Kidney epithelial cell (primary cell): Measurements from ENCODE around the gene PDE4B. TPM values are rescaled to one million over a fixed set of nuclear protein-coding genes. Genes with fewer than 3 reads are reported as not detected.
"Not testable (repeated sequence)": the region's sequence is repeated elsewhere in the genome, so short reads cannot be mapped to it uniquely, and the experiment has no call there.

Experiments
- DNase-seq: peaks from one replicate; pipeline ENCODE4 v3.0.0-alpha.2; 2010; ENCODE audit warnings: low read depth
- H3K27me3 ChIP-seq: 2 replicates; pipeline ENCODE4 v1.6.0; 2011; ENCODE audit warnings: low read length; ENCODE audit not compliant: control insufficient read depth, insufficient read depth
- H3K36me3 ChIP-seq: 2 replicates; pipeline ENCODE4 v1.5.1; 2011; ENCODE audit warnings: low read length; ENCODE audit not compliant: control insufficient read depth, insufficient read depth
- H3K4me3 ChIP-seq: 2 replicates; pipeline ENCODE4 v1.5.1; 2011; ENCODE audit warnings: low read depth, mild to moderate bottlenecking, control low read depth, low read length
- total RNA-seq: library from RNA; depleted of rRNA; stranded (reverse); fragments of >200 nt; gene quantifications from 2 replicates; pipeline ENCODE4 v1.2.3, GENCODE V29; 2015
- TF ChIP-seq, protein P1 (sequence below): IDR thresholded peaks from 2 replicates; pipeline ENCODE4 v1.5.1; 2011; ENCODE audit warnings: mild to moderate bottlenecking, moderate library complexity, low read length, control low read depth, inconsistent platforms; ENCODE audit not compliant: insufficient read depth, poor library complexity, severe bottlenecking

The PDE4B gene
- total RNA-seq, 1 donor from 2014 or later = 0.33 TPM

DNA sequence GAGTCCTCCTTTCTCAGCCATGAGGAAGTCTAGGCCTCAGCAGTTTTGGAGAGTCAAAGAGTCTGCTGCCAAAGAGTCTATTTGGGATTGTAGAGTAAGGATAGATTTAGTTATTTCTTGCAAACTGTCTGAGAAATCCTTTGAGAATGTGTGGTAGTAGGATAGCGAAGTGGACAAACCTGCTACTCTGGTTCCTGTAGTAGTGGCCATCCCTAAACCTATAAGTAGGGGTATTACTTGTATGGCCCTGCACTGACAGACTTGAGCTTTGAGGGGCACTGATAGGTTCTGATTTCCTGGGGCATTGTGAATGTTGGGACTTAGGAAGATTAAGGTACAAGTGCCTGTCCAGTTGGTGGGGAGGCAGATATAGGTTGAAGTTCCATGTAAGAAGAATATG, 625.3 kb downstream of the PDE4B start:
- H3K36me3 ChIP-seq = no peaks in the 10 kb centered on the region
- DNase-seq = no peak
- H3K4me3 ChIP-seq = no peak overlapping the region
- H3K27me3 ChIP-seq = no peaks in the 10 kb centered on the region
- TF ChIP-seq, protein P1, sequence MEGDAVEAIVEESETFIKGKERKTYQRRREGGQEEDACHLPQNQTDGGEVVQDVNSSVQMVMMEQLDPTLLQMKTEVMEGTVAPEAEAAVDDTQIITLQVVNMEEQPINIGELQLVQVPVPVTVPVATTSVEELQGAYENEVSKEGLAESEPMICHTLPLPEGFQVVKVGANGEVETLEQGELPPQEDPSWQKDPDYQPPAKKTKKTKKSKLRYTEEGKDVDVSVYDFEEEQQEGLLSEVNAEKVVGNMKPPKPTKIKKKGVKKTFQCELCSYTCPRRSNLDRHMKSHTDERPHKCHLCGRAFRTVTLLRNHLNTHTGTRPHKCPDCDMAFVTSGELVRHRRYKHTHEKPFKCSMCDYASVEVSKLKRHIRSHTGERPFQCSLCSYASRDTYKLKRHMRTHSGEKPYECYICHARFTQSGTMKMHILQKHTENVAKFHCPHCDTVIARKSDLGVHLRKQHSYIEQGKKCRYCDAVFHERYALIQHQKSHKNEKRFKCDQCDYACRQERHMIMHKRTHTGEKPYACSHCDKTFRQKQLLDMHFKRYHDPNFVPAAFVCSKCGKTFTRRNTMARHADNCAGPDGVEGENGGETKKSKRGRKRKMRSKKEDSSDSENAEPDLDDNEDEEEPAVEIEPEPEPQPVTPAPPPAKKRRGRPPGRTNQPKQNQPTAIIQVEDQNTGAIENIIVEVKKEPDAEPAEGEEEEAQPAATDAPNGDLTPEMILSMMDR = no peak

DNA sequence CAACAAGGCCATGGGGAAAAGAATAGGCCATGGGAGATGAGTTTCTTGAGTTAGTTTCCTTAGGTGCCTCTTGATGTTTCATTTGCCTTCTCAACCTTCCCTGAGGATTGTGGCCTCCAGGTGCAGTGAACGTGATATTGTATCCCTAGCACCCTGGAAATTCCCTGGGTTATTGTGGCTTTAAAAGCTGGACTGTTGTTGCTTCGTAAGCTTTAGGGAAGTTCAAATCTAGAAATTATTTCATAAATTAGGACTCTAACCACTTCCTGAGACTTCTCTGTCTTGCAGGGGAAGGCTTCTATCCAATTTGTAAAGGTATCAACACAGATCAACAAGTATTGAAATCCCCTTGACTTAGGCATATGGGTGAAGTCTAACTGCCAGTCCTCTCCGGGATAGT, 627.5 kb downstream of the PDE4B start:
- H3K4me3 ChIP-seq, DNase-seq, H3K36me3 ChIP-seq, H3K27me3 ChIP-seq: not testable (repeated sequence)

DNA sequence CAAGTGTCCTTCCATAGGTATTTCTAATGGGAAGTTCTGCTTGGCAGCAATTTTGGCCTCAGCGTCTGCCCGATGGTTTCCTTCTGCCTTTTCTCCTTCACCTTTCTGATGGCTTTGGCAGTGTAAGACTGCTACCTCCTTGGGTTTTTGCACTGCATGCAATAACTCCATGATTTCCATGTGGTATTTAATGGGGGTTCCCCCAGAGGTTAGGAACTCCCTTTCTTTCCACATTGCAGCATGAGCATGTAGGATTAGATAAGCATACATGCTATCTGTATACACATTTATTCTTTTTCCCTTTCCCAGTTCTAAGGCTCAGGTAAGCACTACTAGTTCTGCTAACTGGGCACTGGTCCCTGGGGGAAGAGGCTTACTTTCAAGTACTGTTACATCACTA, 628.2 kb downstream of the PDE4B start:
- H3K36me3 ChIP-seq, DNase-seq, H3K27me3 ChIP-seq, H3K4me3 ChIP-seq: not testable (repeated sequence)

DNA sequence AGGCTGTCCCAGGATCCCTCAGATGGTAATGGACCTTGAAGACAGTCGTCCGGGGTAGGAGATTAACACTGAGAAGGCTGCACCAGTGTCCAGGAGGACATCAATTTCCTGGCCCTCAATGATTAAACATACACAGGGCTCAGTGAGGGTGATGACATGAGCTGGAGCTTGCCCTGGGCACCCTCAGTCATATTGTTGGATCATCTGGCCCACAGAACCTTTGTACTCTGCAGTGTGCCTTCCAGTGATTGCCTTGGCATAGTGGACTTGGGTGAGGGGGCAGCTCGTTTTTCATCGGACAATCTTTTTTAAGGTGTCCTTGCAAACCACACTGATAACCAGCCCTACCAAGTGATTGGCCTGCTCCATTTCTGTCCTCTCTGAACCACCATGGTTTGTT, 630.1 kb downstream of the PDE4B start:
- TF ChIP-seq, protein P1 = no peak
- Histone ChIP-seq H3K27me3 (no peaks in the 10 kb centered on the region), H3K4me3 (no peak overlapping the region), H3K36me3 (no peaks in the 10 kb centered on the region)
- no peak for DNase-seq
